Thyroid gland (tissue), 4 donors: ENCODE data around the gene ZNFX1. TPM values are rescaled to one million over a fixed set of nuclear protein-coding genes. Genes with fewer than 3 reads are reported as not detected.

Source experiments
- DNase-seq, 2 donors: peaks; one replicate each; pipeline ENCODE4 v3.0.0-alpha.2; 2019
- H3K27ac ChIP-seq, 3 donors: fragments of 200-600 bp; sonication (generic); 1 replicate in 2 of 3; 2 replicates in 1 of 3; pipeline ENCODE4 v1.5.1; 2016 to 2019; ENCODE audit warnings: mild to moderate bottlenecking in 1 of 3, moderate library complexity in 1 of 3
- H3K27me3 ChIP-seq: fragments of 200-600 bp; sonication (generic); one replicate; pipeline ENCODE4 v1.5.1; 2019
- H3K36me3 ChIP-seq, 2 donors: fragments of 200-600 bp; sonication (generic); one replicate each; pipeline ENCODE4 v1.5.1; 2016 to 2019
- H3K4me1 ChIP-seq, 2 donors: fragments of 200-600 bp; sonication (generic); one replicate each; pipeline ENCODE4 v1.5.1; 2017 to 2019
- H3K4me3 ChIP-seq, 3 donors: fragments of 200-600 bp; sonication (generic); replicated peaks in 1 of 3; 1 replicate in 2 of 3; 2 replicates in 1 of 3; pipeline ENCODE4 v1.5.1; 2016; ENCODE audit warnings: mild to moderate bottlenecking in 1 of 3
- H3K9me3 ChIP-seq: fragments of 200-600 bp; sonication (generic); one replicate; pipeline ENCODE4 v1.5.1; 2017
- POLR2A ChIP-seq, 2 donors: fragments of 450-650 bp; IDR thresholded peaks; one replicate each; pipeline ENCODE4 v1.6.1; 2017; ENCODE audit warnings: antibody characterized with exemption in 2 of 2, mild to moderate bottlenecking in 2 of 2, moderate library complexity in 1 of 2
- WGBS, 2 donors: methylation state at CpG; one replicate each; pipeline ENCODE4 v1.1.5; 2017; 5-methylcytosine and 5-hydroxymethylcytosine counted together
- intact Hi-C: fragments of 100-400 bp; cut with DNase I; formaldehyde crosslinking; loops from one replicate; pipeline ENCODE4 v1.15.1; 2023
- total RNA-seq, 4 donors: library from RNA; depleted of rRNA; stranded (reverse); fragments of >200 nt; gene quantifications; one replicate each; pipeline ENCODE4 v1.2.3, GENCODE V29; 2016
- TF ChIP-seq, protein P1 (sequence below), 6 experiments: fragments of 200-600 bp in 3 of 6; fragments of 450-650 bp in 3 of 6; sonication (generic) in 3 of 6; IDR thresholded peaks; one replicate each; pipeline ENCODE4 v1.5.1; 2016 to 2019; ENCODE audit warnings: antibody characterized with exemption in 6 of 6, mild to moderate bottlenecking in 2 of 6, inconsistent platforms in 1 of 6, moderate library complexity in 1 of 6

ZNFX1 gene
- total RNA-seq, 4 donors from 2014 or later, result 39.8 to 52.2 (median 46.3) TPM

DNA sequence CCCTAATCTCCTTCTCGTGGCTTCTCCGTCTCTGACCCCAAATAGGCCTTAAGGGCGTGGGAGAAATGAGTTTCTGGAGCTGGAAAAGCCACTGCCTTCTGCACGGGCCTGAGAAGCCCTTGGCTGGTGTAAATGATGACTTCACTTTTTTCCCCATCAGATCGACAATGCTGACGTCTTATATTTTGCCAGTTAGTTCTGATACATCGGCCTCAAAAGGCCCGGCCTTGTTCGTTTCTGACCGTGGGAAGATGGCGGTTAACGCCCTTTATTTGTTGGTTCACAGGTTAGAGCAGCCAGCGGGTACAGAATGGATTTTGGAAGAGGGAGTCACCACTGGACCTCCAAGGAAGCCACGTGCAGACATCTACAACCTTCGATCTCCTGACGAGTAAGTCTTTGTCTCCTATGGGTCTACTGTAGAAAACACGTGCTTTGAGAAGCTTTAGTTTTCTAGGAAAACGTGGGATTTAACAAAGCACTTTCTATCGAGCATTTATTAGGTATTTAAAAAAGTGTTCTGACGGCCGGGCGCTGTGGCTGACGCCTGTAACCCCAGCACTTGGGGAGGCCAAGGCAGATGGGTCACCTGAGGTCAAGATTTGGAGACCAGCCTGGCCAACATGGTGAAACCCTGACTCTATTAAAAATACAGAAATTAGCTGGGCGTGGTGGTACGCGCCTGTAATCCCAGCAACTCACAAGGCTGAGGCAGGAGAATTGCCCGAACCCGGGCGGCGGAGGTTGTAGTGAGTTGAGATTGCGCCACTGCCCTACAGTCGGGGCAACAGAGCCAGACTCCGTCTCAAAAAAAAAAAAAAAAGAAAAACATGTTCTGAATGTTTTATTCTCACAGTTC lies 1.2 kb upstream of the ZNFX1 start:
- no peaks in the 10 kb centered on the region for H3K9me3 ChIP-seq
- peak in 1 of 2 donors; percentile 10 for DNase-seq
- H3K36me3 ChIP-seq, result peaks cover 37 to 48% of the 10 kb centered on the region in 2 donors
- 12 to 13% methylated on average over 33 of the region's 33 CpGs for WGBS, 2 donors
- H3K27ac ChIP-seq, result peak overlapping the region; percentile 94 to 99 (median 98)
- no peak for TF ChIP-seq POLR2A (IDR thresholded peaks at IDR 0.05)
- TF ChIP-seq, protein P1, sequence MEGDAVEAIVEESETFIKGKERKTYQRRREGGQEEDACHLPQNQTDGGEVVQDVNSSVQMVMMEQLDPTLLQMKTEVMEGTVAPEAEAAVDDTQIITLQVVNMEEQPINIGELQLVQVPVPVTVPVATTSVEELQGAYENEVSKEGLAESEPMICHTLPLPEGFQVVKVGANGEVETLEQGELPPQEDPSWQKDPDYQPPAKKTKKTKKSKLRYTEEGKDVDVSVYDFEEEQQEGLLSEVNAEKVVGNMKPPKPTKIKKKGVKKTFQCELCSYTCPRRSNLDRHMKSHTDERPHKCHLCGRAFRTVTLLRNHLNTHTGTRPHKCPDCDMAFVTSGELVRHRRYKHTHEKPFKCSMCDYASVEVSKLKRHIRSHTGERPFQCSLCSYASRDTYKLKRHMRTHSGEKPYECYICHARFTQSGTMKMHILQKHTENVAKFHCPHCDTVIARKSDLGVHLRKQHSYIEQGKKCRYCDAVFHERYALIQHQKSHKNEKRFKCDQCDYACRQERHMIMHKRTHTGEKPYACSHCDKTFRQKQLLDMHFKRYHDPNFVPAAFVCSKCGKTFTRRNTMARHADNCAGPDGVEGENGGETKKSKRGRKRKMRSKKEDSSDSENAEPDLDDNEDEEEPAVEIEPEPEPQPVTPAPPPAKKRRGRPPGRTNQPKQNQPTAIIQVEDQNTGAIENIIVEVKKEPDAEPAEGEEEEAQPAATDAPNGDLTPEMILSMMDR (IDR thresholded peaks at IDR 0.05), result no peak
- H3K4me3 ChIP-seq, result peak overlapping the region; percentile 26 to 88 (median 65)
- intact Hi-C loops, result loop anchor here (5.0 kb wide), 1 partner anchor 92 kb away; the partner anchor contains the start of gene STAU1
- H3K27me3 ChIP-seq, result no peaks in the 10 kb centered on the region
- peaks cover 39 to 40% of the 10 kb centered on the region in 2 donors for H3K4me1 ChIP-seq

DNA sequence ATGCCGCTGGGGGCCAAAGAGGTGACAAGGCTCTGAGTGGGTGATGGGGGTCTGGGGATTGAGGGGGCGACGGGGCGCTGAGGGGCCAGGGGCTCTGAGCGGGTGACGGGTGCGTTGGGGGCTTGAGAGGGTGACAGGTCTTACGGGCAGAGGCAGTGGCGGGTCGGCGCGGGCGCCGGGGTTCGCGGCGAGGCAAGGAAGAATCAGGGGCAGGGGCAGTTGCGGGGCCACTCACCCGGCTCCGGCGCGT lies 146 bp downstream of the ZNFX1 start:
- Histone ChIP-seq H3K36me3 (peaks cover 35 to 44% of the 10 kb centered on the region in 2 donors), H3K4me1 (peaks cover 29 to 40% of the 10 kb centered on the region in 2 donors), H3K4me3 (peak overlapping the region; percentile 27 to 88 (median 86)), H3K9me3 (no peaks in the 10 kb centered on the region), H3K27ac (peak overlapping the region; percentile 94 to 99 (median 98)), H3K27me3 (no peaks in the 10 kb centered on the region)
- 0 to 2% methylated on average over 3 to 21 of the region's 22 CpGs for WGBS, 2 donors
- no peak for DNase-seq
- intact Hi-C loops, result loop anchor here (5.0 kb wide), 1 partner anchor 90 kb away; the partner anchor contains the start of gene STAU1
- TF ChIP-seq, protein P1 (IDR thresholded peaks at IDR 0.05), result no peak
- peak in 1 of 2 donors; percentile 70 for TF ChIP-seq POLR2A (IDR thresholded peaks at IDR 0.05)

DNA sequence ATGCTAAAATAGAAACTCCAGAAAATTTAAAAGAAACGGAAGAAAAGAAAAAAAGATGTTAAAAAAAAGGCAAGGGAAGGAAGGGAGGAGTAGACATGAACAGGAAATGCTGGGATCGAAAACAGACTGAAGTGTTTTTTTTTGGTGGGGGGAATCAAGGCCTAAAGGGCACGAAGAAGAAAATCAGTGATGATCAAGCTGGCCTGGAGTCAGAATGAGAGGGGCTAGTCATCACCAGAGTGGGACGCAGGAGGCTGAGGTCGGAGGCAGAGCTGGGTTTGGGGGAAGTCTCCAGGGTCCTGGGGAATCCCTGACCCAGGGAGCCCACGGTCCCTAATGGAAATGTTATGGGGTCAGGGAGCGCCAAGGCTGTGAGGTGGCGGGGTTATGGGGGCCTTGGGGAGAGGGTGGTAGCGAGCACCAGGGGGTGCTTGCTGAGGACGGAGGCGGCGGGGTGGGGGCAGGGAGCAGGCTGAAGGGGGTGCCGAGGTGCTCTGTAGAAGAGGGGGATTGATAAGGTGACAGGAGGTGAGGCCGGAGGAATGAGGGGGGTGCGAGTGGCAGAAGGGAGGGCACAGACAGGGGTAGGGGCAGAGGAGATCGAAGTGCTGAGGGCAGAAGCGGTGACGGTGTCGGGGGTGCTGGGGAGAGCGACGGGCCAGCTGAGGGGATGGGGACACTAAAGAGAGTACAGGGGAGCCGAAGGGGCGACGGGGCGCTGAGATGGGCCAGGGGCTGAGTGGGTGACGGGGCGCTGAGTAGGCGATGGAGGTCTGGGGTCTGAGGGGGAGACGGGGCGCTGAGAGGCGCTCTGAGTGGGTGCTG lies 684 bp downstream of the ZNFX1 start:
- no peaks in the 10 kb centered on the region for H3K9me3 ChIP-seq
- DNase-seq, result peak in 1 of 2 donors; percentile 30
- peak overlapping the region; percentile 27 to 88 (median 86) for H3K4me3 ChIP-seq
- H3K27ac ChIP-seq, result peak overlapping the region; percentile 94 to 99 (median 98)
- peaks cover 29 to 40% of the 10 kb centered on the region in 2 donors for H3K4me1 ChIP-seq
- intact Hi-C loops, result loop anchor here (5.0 kb wide), 1 partner anchor 90 kb away; the partner anchor contains the start of gene STAU1
- 5 to 7% methylated on average over 31 of the region's 31 CpGs for WGBS, 2 donors
- H3K27me3 ChIP-seq, result no peaks in the 10 kb centered on the region
- TF ChIP-seq, protein P1 (IDR thresholded peaks at IDR 0.05), result no peak
- no peak for TF ChIP-seq POLR2A (IDR thresholded peaks at IDR 0.05)
- H3K36me3 ChIP-seq, result peaks cover 30 to 39% of the 10 kb centered on the region in 2 donors

DNA sequence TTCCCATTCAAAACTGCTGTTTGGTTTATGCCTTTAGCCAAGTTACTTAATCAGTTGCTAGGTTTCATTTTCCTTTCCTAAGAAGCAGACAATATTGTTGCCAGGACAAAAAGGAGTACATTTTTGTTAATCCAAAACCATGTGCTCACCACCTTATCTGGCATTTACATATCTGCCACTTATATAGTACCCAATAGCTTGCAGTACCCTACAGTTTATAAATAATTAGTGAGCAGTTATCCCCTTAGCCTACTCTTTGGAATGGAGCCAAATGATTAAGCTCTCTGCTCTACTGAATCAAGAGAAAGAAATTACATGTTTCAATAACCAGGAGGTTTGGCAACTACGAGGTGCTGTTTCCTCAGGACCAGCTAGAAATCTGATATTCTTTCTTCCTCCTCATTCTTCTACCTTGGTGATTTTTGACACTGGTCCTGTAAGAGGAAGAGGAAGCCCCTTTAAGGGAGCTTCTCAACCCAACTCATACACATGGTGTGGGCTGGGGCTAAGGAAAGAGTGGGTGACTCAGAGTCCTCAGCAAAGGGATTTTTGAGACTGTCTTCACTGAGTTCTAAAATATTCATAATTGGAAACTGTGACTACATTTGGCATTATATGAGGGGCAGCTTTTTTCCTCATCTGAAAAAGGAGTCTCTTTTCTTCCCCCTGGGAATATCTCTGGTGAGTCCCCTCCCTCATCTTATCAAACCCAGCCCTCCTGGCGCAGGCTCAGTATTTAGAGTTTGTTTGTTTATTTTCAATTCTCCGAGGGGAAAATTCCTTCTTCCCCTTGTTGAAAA lies 1.5 kb downstream of the ZNFX1 start:
- WGBS, 2 donors, result 15 to 18% methylated on average over 3 of the region's 3 CpGs
- Histone ChIP-seq H3K36me3 (peaks cover 28 to 32% of the 10 kb centered on the region in 2 donors), H3K27ac (peak overlapping the region; percentile 94 to 99 (median 98)), H3K9me3 (no peaks in the 10 kb centered on the region), H3K4me1 (peaks cover 27 to 34% of the 10 kb centered on the region in 2 donors), H3K27me3 (no peaks in the 10 kb centered on the region), H3K4me3 (peak overlapping the region in 2 of 3 donors; percentile 86 to 88)
- DNase-seq, result peak in 1 of 2 donors; percentile 10
- intact Hi-C loops, result loop anchor here (5.0 kb wide), 1 partner anchor 89 kb away; the partner anchor contains the start of gene STAU1
- TF ChIP-seq POLR2A (IDR thresholded peaks at IDR 0.05), result no peak
- TF ChIP-seq, protein P1 (IDR thresholded peaks at IDR 0.05), result no peak
